ENCODE results near the gene TRAPPC10. TPM values are rescaled to one million over a fixed set of nuclear protein-coding genes. Genes with fewer than 3 reads are reported as not detected.
A peak's percentile ranks its signal among the peaks of the same experiment; 100 is the strongest.

TRAPPC10 gene
- total and polyA plus RNA-seq, 10 donors, result 6.0 to 83.2 (median 63.3) TPM

GRCh38 chr21:44086636-44087425 is 74.7 kb downstream of the TRAPPC10 start:
- intact Hi-C loops (cut with DNase I; ENCODE audit: low total_unique reads), result no loop called here
- Histone ChIP-seq H3K4me1 (peaks cover 30 to 100% (median 89%) of the 10 kb centered on the region in 6 donors), H3K36me3 (peaks cover 0 to 100% (median 67%) of the 10 kb centered on the region in 6 donors), H3K27me3 (replicated peaks in 1 of 7) (no peaks in the 10 kb centered on the region), H3K4me3 (peak overlapping the region in 1 of 8 donors; percentile 29), H3K27ac (peak overlapping the region; percentile 76 to 90 (median 86)), H3K9me3 (no peaks in the 10 kb centered on the region)
- TF ChIP-seq CTCF (IDR thresholded peaks at IDR 0.05 in 8 of 11, conservative IDR thresholded peaks at IDR 0.05 in 3 of 11) (no peak), POLR2AphosphoS5 (IDR thresholded peaks at IDR 0.05) (peak in 2 of 3 donors; percentile 21 to 60), POLR2A (IDR thresholded peaks at IDR 0.05) (no peak)
- no peak for DNase-seq
- 77 to 87% (median 82%) methylated on average over 20 to 21 of the region's 21 CpGs for WGBS, 5 donors

- H3K4me1 ChIP-seq, result peaks cover 30 to 97% (median 81%) of the 10 kb centered on the region in 6 donors
- H3K36me3 ChIP-seq, result peaks cover 0 to 100% (median 62%) of the 10 kb centered on the region in 6 donors
- no peaks in the 10 kb centered on the region for H3K9me3 ChIP-seq
- intact Hi-C loops (cut with DNase I; ENCODE audit: low total_unique reads), result no loop called here
- no peaks in the 10 kb centered on the region for H3K27me3 ChIP-seq (replicated peaks in 1 of 7)
- 61 to 81% (median 71%) methylated on average over 33 of the region's 33 CpGs for WGBS, 5 donors
- TF ChIP-seq POLR2AphosphoS5 (IDR thresholded peaks at IDR 0.05), result peak; percentile 34 to 45 (median 43)
- TF ChIP-seq CTCF (IDR thresholded peaks at IDR 0.05 in 8 of 11, conservative IDR thresholded peaks at IDR 0.05 in 3 of 11), result no peak
- peak overlapping the region; percentile 35 to 90 (median 81) for H3K27ac ChIP-seq
- peak; percentile 82 for DNase-seq
- H3K4me3 ChIP-seq, result peak overlapping the region in 1 of 8 donors; percentile 29
These were observed 75.6 kb downstream of the TRAPPC10 start for GRCh38 chr21:44087426-44088400.

- intact Hi-C loops (cut with DNase I; ENCODE audit: low total_unique reads), result no loop called here
- H3K27me3 ChIP-seq (replicated peaks in 1 of 7), result no peaks in the 10 kb centered on the region
- peaks cover 30 to 97% (median 74%) of the 10 kb centered on the region in 6 donors for H3K4me1 ChIP-seq
- TF ChIP-seq POLR2AphosphoS5 (IDR thresholded peaks at IDR 0.05) (no peak), POLR2A (IDR thresholded peaks at IDR 0.05) (no peak), CTCF (IDR thresholded peaks at IDR 0.05 in 8 of 11, conservative IDR thresholded peaks at IDR 0.05 in 3 of 11) (no peak)
- no peak for DNase-seq
- H3K36me3 ChIP-seq, result peaks cover 0 to 100% (median 63%) of the 10 kb centered on the region in 6 donors
- peak overlapping the region; percentile 3 to 90 (median 81) for H3K27ac ChIP-seq
- 78 to 95% (median 85%) methylated on average over 17 to 18 of the region's 18 CpGs for WGBS, 5 donors
- H3K9me3 ChIP-seq, result no peaks in the 10 kb centered on the region
- peak overlapping the region in 1 of 8 donors; percentile 29 for H3K4me3 ChIP-seq
These were observed 76.3 kb downstream of the TRAPPC10 start for GRCh38 chr21:44088401-44088780.

Measured in spleen (tissue), 11 donors.